Mesenchymal stem cell (in vitro differentiated cells and primary cell): ENCODE measurements around the gene SPTLC1.
"Not testable (repeated sequence)": the region's sequence is repeated elsewhere in the genome, so short reads cannot be mapped to it uniquely, and the experiment has no call there.

ENCODE experiments used
- DNase-seq: peaks from one replicate; pipeline ENCODE4 v3.0.0-alpha.2; 2013
- H2AFZ ChIP-seq: one replicate; pipeline ENCODE4 v1.6.1; 2013; ENCODE audit warnings: low read depth, mild to moderate bottlenecking, control low read depth, inconsistent platforms, low read length, moderate library complexity
- H2AK5ac ChIP-seq: 2 replicates; pipeline ENCODE4 v1.6.1; 2013; ENCODE audit warnings: low read length, moderate library complexity, mild to moderate bottlenecking, inconsistent platforms; ENCODE audit not compliant: severe bottlenecking
- H2BK120ac ChIP-seq: one replicate; pipeline ENCODE4 v1.6.1; 2013; ENCODE audit warnings: low read depth, mild to moderate bottlenecking, inconsistent platforms, low read length, moderate library complexity
- H2BK12ac ChIP-seq, 2 experiments: one replicate each; pipeline ENCODE4 v1.6.1; 2013; ENCODE audit warnings: inconsistent platforms in 2 of 2, low read length in 2 of 2, mild to moderate bottlenecking in 2 of 2, moderate library complexity in 2 of 2, control low read depth in 1 of 2
- H2BK15ac ChIP-seq: one replicate; pipeline ENCODE4 v1.6.1; 2013; ENCODE audit warnings: mild to moderate bottlenecking, low read depth, inconsistent platforms; ENCODE audit not compliant: poor library complexity, severe bottlenecking
- H2BK5ac ChIP-seq: 2 replicates; pipeline ENCODE4 v1.6.1; 2013; ENCODE audit warnings: low read depth, mild to moderate bottlenecking, low read length, control low read depth, inconsistent platforms; ENCODE audit not compliant: poor library complexity, severe bottlenecking
- H3K14ac ChIP-seq, 2 experiments: one replicate each; pipeline ENCODE4 v1.6.1; 2013; ENCODE audit warnings: inconsistent platforms in 2 of 2, low read length in 2 of 2, control low read depth in 1 of 2, mild to moderate bottlenecking in 1 of 2, moderate library complexity in 1 of 2
- H3K18ac ChIP-seq, 2 experiments: one replicate each; pipeline ENCODE4 v1.6.1; 2013; ENCODE audit warnings: inconsistent platforms in 2 of 2, low read length in 2 of 2, control low read depth in 1 of 2, low read depth in 1 of 2, mild to moderate bottlenecking in 1 of 2
- H3K23ac ChIP-seq, 2 experiments: one replicate each; pipeline ENCODE4 v1.6.1; 2013; ENCODE audit warnings: inconsistent platforms in 2 of 2, low read length in 2 of 2, mild to moderate bottlenecking in 2 of 2, moderate library complexity in 2 of 2, control low read depth in 1 of 2
- H3K27ac ChIP-seq: 2 replicates; pipeline ENCODE4 v1.5.1; 2013; ENCODE audit warnings: mild to moderate bottlenecking, moderate library complexity, low read length, control low read depth, inconsistent platforms; ENCODE audit not compliant: poor library complexity, severe bottlenecking
- H3K27me3 ChIP-seq, 2 experiments: 2 replicates each; pipeline versions ENCODE4 v1.6.1 to v1.7.0; 2013; ENCODE audit warnings: low read length in 2 of 2, mild to moderate bottlenecking in 2 of 2, moderate library complexity in 2 of 2, control low read depth in 1 of 2, inconsistent platforms in 1 of 2; ENCODE audit not compliant: control insufficient read depth in 1 of 2, insufficient read depth in 1 of 2
- H3K36me3 ChIP-seq, 2 experiments: 2 replicates each; pipeline versions ENCODE4 v1.6.1 to v1.7.0; 2013; ENCODE audit warnings: low read length in 2 of 2, control low read depth in 1 of 2, inconsistent platforms in 1 of 2, low read depth in 1 of 2, mild to moderate bottlenecking in 1 of 2; ENCODE audit not compliant: insufficient read depth in 2 of 2, control insufficient read depth in 1 of 2
- H3K4ac ChIP-seq, 2 experiments: one replicate each; pipeline ENCODE4 v1.6.1; 2013; ENCODE audit warnings: inconsistent platforms in 2 of 2, low read length in 2 of 2, mild to moderate bottlenecking in 2 of 2, moderate library complexity in 2 of 2, control low read depth in 1 of 2, low read depth in 1 of 2
- H3K4me1 ChIP-seq: 2 replicates; pipeline ENCODE4 v1.6.1; 2013; ENCODE audit warnings: low read depth, low read length, control low read depth; ENCODE audit not compliant: control insufficient read depth, insufficient read depth
- H3K4me2 ChIP-seq: 2 replicates; pipeline ENCODE4 v1.6.1; 2013; ENCODE audit warnings: low read length, mild to moderate bottlenecking, inconsistent platforms; ENCODE audit not compliant: poor library complexity, severe bottlenecking
- H3K4me3 ChIP-seq, 2 experiments: 2 replicates each; pipeline versions ENCODE4 v1.5.1 to v1.7.0; 2013; ENCODE audit warnings: low read length in 2 of 2, mild to moderate bottlenecking in 2 of 2, control low read depth in 1 of 2, low read depth in 1 of 2; ENCODE audit not compliant: insufficient read depth in 1 of 2
- H3K79me1 ChIP-seq: replicated peaks from 2 replicates; pipeline ENCODE4 v1.6.1; 2013; ENCODE audit warnings: mild to moderate bottlenecking, control low read depth, low read length, inconsistent platforms; ENCODE audit not compliant: poor library complexity, severe bottlenecking
- H3K9ac ChIP-seq: 2 replicates; pipeline ENCODE4 v1.7.0; 2013; ENCODE audit warnings: mild to moderate bottlenecking, low read length, moderate library complexity
- H3K9me3 ChIP-seq: 2 replicates; pipeline ENCODE4 v1.7.0; 2013; ENCODE audit warnings: mild to moderate bottlenecking, low read length; ENCODE audit not compliant: control insufficient read depth
- H4K8ac ChIP-seq: one replicate; pipeline ENCODE4 v1.6.1; 2013; ENCODE audit warnings: inconsistent platforms, mild to moderate bottlenecking, low read length, moderate library complexity
- H4K91ac ChIP-seq: one replicate; pipeline ENCODE4 v1.6.1; 2013; ENCODE audit warnings: mild to moderate bottlenecking, low read length, inconsistent platforms
- WGBS: methylation state at CpG from one replicate; pipeline ENCODE4 v1.1.7; 2013; ENCODE audit warnings: mixed read lengths; 5-methylcytosine and 5-hydroxymethylcytosine counted together

SPTLC1 gene

DNA sequence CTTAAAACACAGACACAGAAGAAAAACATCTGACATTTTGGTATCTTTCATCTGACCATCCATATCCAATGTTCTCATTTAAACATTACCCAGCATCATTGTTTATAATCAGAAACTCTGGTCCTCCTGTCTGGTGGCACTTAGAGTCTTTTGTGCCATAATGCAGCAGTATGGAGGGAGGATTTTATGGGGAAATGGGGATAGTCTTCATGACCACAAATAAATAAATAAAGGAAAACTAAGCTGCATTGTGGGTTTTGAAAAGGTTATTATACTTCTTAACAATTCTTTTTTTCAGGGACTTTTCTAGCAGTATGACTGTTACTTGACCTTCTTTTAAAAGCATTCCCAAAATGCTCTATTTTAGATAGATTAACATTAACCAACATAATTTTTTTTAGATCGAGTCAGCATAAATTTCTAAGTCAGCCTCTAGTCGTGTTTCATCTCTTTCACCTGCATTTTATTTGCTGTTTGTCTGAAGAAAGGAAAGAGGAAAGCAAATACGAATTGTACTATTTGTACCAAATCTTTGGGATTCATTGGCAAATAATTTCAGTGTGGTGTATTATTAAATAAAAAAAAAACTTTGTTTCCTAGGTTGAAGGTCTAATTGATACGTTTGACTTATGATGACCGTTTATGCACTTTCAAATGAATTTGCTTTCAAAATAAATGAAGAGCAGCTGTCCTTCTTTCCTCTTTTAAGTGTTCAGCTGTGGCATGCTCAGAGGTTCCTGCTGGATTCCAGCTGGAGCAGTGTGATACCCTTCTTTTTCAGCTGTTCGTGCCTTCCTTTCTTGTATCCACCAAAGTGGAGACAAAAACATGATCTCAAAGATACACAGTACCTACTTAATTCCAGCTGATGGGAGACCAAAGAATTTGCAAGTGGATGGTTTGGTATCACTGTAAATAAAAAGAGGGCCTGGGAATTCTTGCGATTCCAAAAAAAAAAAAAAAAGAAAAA lies 35.6 kb upstream of the SPTLC1 start:
- not testable (repeated sequence) for H3K4ac ChIP-seq, H3K4me3 ChIP-seq, H2BK12ac ChIP-seq, H4K8ac ChIP-seq, H3K23ac ChIP-seq, H2BK5ac ChIP-seq, H2BK120ac ChIP-seq, H4K91ac ChIP-seq, H2AK5ac ChIP-seq, H2AFZ ChIP-seq, H3K27ac ChIP-seq, H3K79me1 ChIP-seq, H3K18ac ChIP-seq, H3K27me3 ChIP-seq, H3K9me3 ChIP-seq, DNase-seq, H2BK15ac ChIP-seq, H3K14ac ChIP-seq, H3K4me2 ChIP-seq
- peak overlapping the region; percentile 82 for H3K9ac ChIP-seq
- peaks cover 34% of the 10 kb centered on the region for H3K4me1 ChIP-seq
- WGBS, result 96% methylated on average over 4 of the region's 7 CpGs
- peaks cover 0 to 19% of the 10 kb centered on the region in 2 experiments for H3K36me3 ChIP-seq

DNA sequence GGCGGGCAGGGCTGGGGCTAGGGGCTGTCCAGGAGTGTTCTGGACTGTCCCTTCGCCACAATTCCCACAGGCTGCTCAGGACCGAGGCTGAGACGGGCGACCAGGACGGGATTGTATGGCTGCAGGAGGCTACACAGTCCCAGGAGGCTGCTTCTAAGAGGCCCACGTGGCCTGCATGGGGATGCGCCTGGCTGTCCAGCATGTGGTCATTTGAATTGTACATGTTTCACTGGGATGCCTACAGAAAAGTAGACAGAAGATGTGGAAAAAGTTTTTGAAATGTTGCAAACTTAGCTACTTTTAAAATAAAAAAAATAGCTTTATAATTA lies 32.6 kb upstream of the SPTLC1 start:
- Histone ChIP-seq H2BK12ac (peak overlapping the region; percentile 97 to 100), H3K9me3 (no peaks in the 10 kb centered on the region), H4K91ac (peak overlapping the region; percentile 98), H3K36me3 (peaks cover 0 to 22% of the 10 kb centered on the region in 2 experiments), H3K27ac (peak overlapping the region; percentile 95), H2BK15ac (peak overlapping the region; percentile 73), H2AK5ac (peak overlapping the region; percentile 99), H3K4me2 (no peak overlapping the region), H3K14ac (peak overlapping the region in 1 of 2 experiments; percentile 78), H3K4ac (peak overlapping the region; percentile 93 to 94), H2BK120ac (peak overlapping the region; percentile 86), H4K8ac (peak overlapping the region; percentile 99), H3K27me3 (no peaks in the 10 kb centered on the region), H3K23ac (peak overlapping the region in 1 of 2 experiments; percentile 98), H3K79me1 (peaks cover 1% of the 10 kb centered on the region), H3K4me1 (peaks cover 28% of the 10 kb centered on the region), H2AFZ (no peak overlapping the region), H2BK5ac (peak overlapping the region; percentile 99), H3K18ac (peak overlapping the region; percentile 58 to 100), H3K9ac (peak overlapping the region; percentile 79), H3K4me3 (peak overlapping the region in 1 of 2 experiments; percentile 21)
- DNase-seq, result peak; percentile 51
- WGBS, result 66% methylated on average over 7 of the region's 8 CpGs

DNA sequence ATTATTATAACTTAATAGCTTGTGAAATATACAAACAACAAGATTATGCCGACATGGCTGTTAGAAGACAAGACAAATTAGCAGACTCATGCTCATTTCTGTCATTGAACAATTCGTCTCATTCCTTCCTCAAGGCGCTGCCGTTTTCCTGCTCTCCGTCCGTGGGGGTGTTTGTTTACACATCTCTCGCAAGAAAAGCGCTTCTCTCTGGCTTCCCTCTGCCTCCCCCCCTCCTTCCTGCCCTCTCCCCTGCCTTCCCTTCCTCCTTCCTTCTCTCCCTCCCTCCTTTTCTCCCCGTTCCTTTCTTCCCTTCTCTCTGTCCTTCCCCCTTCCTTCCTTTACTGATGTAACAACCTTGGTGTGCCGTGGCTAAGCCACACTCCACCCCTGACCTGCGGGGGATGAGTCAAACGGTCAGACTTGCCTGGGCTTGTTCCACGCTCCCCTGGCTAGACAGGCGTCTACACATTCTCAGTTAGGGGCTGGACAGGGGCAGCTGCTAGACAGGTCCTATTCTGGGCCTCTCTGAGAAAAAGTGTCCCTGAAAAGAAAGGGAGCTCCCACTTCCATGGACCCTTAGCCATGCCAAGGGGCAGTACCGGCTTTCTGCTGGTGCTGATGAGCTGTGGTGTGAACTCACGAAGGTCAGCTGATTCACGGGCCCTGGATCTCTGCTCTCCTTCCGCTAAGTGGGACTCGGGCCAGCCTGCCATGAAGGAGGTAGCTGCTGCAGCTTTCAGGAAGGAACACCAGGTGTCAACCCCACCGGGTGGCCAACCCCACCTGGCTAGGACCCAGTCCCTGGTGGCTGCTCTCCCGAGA lies 32.0 kb upstream of the SPTLC1 start:
- WGBS, result 14% methylated on average over 21 of the region's 21 CpGs
- H2BK15ac ChIP-seq, result peak overlapping the region; percentile 73
- H2BK5ac ChIP-seq, result peak overlapping the region; percentile 99

More for the DNA sequence above, 32.0 kb upstream of the SPTLC1 start:
- H3K9ac ChIP-seq, result peak overlapping the region; percentile 79
- H2AFZ ChIP-seq, result peak overlapping the region; percentile 53
- no peaks in the 10 kb centered on the region for H3K27me3 ChIP-seq
- no peak overlapping the region for H3K4me2 ChIP-seq
- H4K91ac ChIP-seq, result peak overlapping the region; percentile 98
- H2BK12ac ChIP-seq, result peak overlapping the region; percentile 97 to 100
- no peaks in the 10 kb centered on the region for H3K79me1 ChIP-seq
- peak; percentile 98 for DNase-seq
- H2BK120ac ChIP-seq, result peak overlapping the region; percentile 86
- peaks cover 0 to 22% of the 10 kb centered on the region in 2 experiments for H3K36me3 ChIP-seq
- H3K18ac ChIP-seq, result peak overlapping the region; percentile 58 to 100
- peak overlapping the region; percentile 93 to 94 for H3K4ac ChIP-seq
- H2AK5ac ChIP-seq, result peak overlapping the region; percentile 99
- peaks cover 29% of the 10 kb centered on the region for H3K4me1 ChIP-seq
- H3K9me3 ChIP-seq, result no peaks in the 10 kb centered on the region
- peak overlapping the region in 1 of 2 experiments; percentile 38 for H3K4me3 ChIP-seq
- H3K14ac ChIP-seq, result peak overlapping the region in 1 of 2 experiments; percentile 78
- peak overlapping the region; percentile 95 for H3K27ac ChIP-seq
- peak overlapping the region in 1 of 2 experiments; percentile 98 for H3K23ac ChIP-seq
- peak overlapping the region; percentile 99 for H4K8ac ChIP-seq
